ENCODE data around the gene PCDHGA9.
"Not testable (repeated sequence)": the region's sequence is repeated elsewhere in the genome, so short reads cannot be mapped to it uniquely, and the experiment has no call there.

GRCh38 chr5:141414548-141415274 is 12.1 kb downstream of the PCDHGA9 start:
- not testable (repeated sequence) for TF ChIP-seq CTCF, POLR2AphosphoS5, POLR2A (IDR thresholded peaks at IDR 0.05)
